HG03097 (cell line): Measurements from ENCODE around the gene RTF2.
A peak's percentile ranks its signal among the peaks of the same experiment; 100 is the strongest.
"Not testable (repeated sequence)": the region's sequence is repeated elsewhere in the genome, so short reads cannot be mapped to it uniquely, and the experiment has no call there.

Source experiments
- ATAC-seq: cut with Tn5 transposase; IDR thresholded peaks from one replicate; pipeline ENCODE4 v1.9.1; 2021; ENCODE audit not compliant: unreplicated experiment, low FRiP score

Gene RTF2

DNA sequence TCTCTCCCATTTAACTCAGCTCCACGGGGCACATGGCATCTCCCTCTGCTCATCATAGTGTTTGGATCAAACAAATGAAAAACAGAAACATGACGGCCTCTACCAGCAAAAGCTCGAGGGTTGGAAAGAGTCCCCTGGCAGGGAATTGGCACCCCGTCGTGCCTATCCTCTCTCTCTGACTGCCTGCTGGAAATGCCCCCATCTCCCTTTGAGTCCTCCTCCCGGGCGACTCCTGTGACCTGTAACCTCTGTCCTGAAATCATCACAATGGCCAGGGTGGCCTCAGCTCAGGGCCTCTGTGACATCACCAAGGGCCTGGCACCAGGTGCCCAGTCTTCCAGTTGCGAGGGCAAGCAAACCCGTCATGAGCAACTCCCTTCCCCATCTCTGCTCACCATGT lies 64.5 kb downstream of the RTF2 start, which contains the start of gene FAM209B:
Gene FAM209B, plus strand, starts transcription at position 301 of the 400 bp plus-strand sequence. Its CDS starts 96 bp downstream, at position 397.
- ATAC-seq: not testable (repeated sequence)

DNA sequence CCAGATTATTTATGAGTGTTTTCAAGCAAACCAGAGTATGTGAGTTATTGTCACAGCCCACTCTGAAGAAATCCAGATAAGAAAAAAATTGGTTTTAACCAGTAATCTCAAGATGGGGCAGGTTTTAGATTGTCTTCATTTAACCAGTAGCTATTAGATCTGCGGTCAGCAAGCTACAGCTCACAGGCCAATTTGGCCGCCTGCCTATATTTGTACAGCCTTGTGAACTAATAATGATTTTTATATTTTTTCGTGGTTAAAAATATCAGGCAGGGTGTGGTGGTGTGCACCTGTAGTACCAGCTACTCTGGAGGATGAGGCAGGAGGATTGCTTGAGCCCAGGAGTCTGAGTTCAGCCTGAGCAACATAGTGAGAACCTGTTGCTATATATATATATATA lies 69.6 kb downstream of the RTF2 start:
- no peak for ATAC-seq

DNA sequence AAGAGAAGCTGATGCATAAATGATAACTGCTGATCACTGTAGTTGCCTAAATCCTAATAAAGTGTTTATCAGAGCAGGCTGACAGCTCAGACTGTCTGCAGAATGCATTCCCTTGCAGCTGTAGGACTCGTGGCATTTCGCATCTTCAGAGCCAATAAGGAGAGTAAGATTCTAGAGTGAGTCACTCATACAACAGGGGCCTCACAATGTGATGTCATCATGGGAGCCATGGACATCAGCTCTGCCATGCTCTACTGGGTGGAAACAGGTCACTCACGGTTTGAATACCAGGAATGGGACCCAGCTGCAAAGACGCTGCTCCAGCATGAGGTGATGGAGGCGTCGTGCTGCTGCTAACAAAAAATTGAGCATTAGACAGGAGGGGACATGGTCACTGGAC lies 72.0 kb downstream of the RTF2 start:
- ATAC-seq: no peak

DNA sequence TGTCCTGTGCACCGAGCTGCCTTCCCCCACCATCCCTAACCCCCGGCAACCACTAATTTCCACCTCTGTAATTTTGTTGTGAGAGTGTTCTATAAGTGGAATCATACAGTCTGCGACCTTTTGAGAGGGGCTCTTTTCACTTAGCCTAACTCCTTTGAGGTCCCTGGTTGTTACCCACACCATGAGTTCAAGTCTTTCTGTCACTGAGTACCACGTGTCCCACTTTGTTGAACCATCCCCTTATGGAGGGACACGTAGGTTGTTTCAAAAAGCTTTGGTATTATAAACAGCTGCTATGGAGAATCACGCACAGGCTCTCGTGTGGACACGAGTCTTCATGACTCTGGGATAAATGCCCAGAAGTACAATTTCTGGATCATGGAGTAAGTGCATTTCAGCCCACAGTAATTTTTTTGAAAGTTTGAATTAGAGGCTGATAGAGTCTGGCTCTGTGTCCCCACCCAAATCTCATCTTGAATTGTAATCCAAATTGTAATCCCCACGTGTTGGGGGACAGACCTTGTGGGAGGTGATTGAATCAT lies 74.1 kb downstream of the RTF2 start:
- no peak for ATAC-seq

DNA sequence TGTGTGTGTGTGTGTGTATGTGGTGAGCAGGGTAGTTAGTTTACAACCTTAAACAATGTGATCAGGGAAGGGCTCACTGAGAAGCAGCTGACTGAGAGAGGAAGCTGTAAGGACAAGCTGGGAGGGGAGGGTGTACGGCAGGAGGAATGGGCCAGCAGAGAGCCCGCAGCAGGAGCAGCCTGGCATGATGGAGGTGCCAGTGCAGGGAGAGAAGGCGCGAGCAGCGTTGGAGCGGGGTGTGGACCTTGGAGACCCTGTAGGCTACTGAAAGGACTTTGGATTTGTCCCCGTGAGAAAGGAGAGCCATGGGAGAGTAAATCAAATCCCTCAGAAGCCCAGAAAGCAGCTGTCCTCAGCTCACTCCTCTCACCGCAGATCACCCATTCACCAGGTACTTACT lies 83.1 kb downstream of the RTF2 start:
- no peak for ATAC-seq

DNA sequence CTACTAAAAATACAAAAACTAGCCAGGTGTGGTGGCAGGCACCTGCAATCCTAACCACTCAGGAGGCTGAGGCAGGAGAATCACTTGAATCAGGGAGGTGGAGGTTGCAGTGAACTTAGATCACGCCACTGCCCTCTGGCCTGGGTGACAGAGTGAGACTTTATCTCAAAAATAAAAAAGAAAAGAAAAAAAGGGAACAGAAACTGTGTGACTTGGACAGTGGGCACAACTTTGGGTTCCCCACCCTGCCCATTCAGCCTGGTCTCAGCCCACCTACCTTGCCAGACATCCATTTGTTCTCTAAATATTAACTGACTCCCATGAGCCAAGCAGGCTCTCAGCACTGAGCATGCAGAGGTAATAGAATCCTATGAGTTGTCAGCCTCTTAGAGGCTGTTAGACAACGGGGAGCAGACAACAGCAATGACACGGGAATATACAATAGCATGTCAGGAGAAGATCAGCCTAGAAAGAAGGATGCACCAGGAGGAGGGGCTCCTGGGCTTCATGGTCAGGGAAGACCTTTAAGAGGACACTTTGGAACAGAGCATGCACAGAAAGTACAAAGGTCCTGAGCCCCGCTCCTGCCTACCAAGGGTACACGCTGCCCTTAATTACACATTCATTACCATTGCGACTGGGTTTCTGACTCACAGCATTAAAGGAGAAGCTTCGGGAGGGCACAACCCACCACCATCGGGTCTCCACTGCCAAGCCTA lies 84.6 kb downstream of the RTF2 start:
- no peak for ATAC-seq

DNA sequence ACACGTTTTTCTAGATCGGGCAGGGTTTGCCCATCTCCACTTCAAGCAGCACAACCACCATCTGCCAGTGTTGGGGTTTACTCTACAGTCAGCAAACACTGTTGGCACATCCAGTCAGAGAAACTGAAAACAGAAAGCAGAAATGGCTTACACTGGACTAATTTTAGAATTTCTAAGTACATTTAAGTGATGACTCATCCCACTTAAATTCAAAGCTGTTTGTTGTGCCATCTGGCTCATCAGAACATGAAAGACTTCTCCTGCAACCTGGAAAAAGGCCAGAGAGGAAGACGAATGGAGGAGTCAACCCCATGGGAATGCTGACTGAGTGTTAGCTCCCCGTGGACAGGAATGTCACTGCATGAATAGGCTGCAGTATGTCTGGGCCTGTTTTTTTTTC lies 86.4 kb downstream of the RTF2 start:
- peak; percentile 88 for ATAC-seq

DNA sequence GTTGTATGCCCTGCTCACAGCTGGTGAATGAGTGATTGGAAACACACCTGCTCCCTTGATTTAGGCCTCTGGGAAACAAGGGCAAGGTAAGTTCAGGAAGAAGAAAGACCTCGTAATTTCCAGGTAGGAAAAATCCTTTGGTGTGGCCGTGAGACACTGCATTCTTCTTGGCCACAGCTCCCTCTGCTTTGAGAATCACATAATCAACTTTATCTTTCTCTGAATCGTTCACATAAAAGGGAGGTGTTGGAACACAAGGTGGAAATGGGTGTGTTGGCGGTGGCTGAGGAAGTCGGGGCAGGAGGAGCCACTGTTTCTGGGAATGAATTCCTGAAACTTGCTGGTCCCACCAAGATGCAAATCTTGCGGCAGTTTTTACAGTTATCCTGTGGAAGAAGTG lies 90.5 kb downstream of the RTF2 start:
- ATAC-seq: no peak

DNA sequence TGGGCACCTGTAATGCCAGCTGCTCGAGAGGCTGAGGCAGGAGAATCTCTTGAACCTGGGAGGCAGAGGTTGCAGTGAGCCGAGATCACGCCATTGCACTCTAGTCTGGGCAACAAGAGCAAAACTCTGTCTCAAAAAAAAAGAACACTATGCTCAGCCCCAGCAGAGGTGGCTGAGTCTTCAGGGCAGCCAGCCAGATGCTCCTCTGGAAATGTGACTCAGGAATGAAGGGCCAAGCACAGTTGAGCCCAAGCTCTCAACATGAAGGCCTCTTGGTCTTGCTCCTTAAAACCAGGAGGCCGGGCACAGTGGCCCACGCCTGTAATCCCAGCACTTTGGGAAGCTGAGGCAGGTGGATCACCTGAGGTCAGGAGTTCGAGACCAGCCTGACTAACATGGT lies 96.1 kb downstream of the RTF2 start:
- not testable (repeated sequence) for ATAC-seq

DNA sequence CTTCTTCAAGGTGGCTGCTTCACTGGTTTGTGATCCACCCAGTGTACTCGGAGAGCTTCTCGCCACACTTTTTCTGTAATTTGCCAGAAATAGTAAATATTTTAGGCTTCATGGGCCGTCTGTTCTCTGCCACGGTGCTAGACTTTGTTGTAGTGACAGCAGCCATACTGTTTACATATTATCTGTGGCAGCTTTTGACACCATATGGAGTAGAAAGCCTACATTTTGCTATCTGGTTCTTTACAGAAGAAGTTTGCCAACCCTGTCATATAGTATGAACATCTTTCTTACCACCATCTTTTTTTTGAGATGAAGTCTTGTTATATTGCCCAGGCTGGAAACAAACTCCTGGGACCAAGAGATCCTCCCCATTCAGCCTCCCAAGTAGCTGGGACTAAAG lies 97.1 kb downstream of the RTF2 start:
- no peak for ATAC-seq

DNA sequence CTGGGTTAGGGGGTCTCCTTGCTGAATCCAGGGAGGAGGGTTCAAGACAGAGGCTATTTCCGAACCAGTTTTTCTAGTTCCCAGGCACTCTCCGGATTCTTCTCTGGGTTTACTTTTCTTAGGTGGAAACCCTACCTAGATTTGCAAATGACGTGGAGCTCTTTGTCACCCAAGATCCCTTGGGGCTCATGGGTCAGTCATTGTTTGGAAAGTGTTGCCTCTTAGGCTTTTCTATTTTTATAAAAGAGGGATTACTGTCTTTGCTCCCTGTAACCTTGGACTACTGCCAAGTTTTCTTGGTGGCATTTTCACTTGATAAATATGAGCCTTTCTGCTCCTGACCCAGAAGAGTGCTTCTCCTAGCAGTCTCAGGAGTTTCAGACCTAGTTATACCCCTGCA lies 98.2 kb downstream of the RTF2 start:
- ATAC-seq: no peak
